OCI-LY7 (cell line): ENCODE measurements around the gene KAZN. TPM values are rescaled to one million over a fixed set of nuclear protein-coding genes. Genes with fewer than 3 reads are reported as not detected.

Source experiments
- BruUV-seq: library from RNA; stranded (reverse); fragments of 400-500 nt; replicated peaks from 2 replicates; lab custom pipeline; 2021; lab: Mats Ljungman, UMichigan
- CTCF ChIA-PET: fragments of 300-600 bp; sonication (Branson Sonifier 250); formaldehyde crosslinking; loops from one replicate; lab custom pipeline; 2022; ENCODE audit warnings: antibody characterized with exemption; ENCODE audit not compliant: unreplicated experiment; lab: Charles Lee
- POLR2A ChIA-PET: fragments of 300-600 bp; sonication (Branson Sonifier 250); formaldehyde crosslinking; loops from one replicate; lab custom pipeline; 2022; ENCODE audit warnings: antibody characterized with exemption; lab: Charles Lee
- DNase-seq: peaks from one replicate; pipeline ENCODE4 v3.0.0-alpha.2; 2015; ENCODE audit warnings: low spot score
- H2AFZ ChIP-seq: fragments of 200-600 bp; sonication (generic), shearing (Covaris generic); 2 replicates; pipeline ENCODE4 v1.6.1; 2014; ENCODE audit warnings: mild to moderate bottlenecking, antibody characterized with exemption, low read length, moderate library complexity
- H3K27ac ChIP-seq: fragments of 200-600 bp; sonication (generic); 2 replicates; pipeline ENCODE4 v1.5.1; 2014; ENCODE audit warnings: mixed run types, low read depth, mild to moderate bottlenecking, moderate library complexity, low read length, inconsistent platforms; ENCODE audit not compliant: poor library complexity, severe bottlenecking
- H3K36me3 ChIP-seq: fragments of 200-600 bp; sonication (generic); 2 replicates; pipeline ENCODE4 v1.6.1; 2014; ENCODE audit warnings: mild to moderate bottlenecking, antibody characterized with exemption, low read length, moderate library complexity, mixed read lengths; ENCODE audit not compliant: insufficient read depth
- H3K4me1 ChIP-seq: fragments of 200-600 bp; sonication (generic); 2 replicates; pipeline ENCODE4 v1.5.1; 2014; ENCODE audit warnings: mild to moderate bottlenecking, low read length; ENCODE audit not compliant: insufficient read depth, poor library complexity, severe bottlenecking
- H3K4me2 ChIP-seq: fragments of 200-600 bp; sonication (generic); 2 replicates; pipeline ENCODE4 v1.6.1; 2014; ENCODE audit warnings: mild to moderate bottlenecking, low read length
- H3K4me3 ChIP-seq: fragments of 200-600 bp; sonication (generic); 2 replicates; pipeline ENCODE4 v1.5.1; 2014; ENCODE audit warnings: mild to moderate bottlenecking, low read depth, low read length; ENCODE audit not compliant: poor library complexity, severe bottlenecking
- H3K79me2 ChIP-seq: fragments of 200-600 bp; sonication (generic); 2 replicates; pipeline ENCODE4 v1.6.1; 2016; ENCODE audit warnings: low read depth, mild to moderate bottlenecking, low read length, moderate library complexity, mixed read lengths; ENCODE audit not compliant: insufficient read depth
- H3K9me2 ChIP-seq: fragments of 200-600 bp; sonication (generic); 2 replicates; pipeline ENCODE4 v1.6.1; 2016; ENCODE audit warnings: mild to moderate bottlenecking, low read length, mixed read lengths; ENCODE audit not compliant: insufficient read depth
- H3K9me3 ChIP-seq: fragments of 200-600 bp; sonication (generic); 2 replicates; pipeline ENCODE4 v1.6.1; 2014; ENCODE audit warnings: mild to moderate bottlenecking, mixed run types, low read length, mixed read lengths
- H4K20me1 ChIP-seq: fragments of 200-600 bp; sonication (generic); 2 replicates; pipeline ENCODE4 v1.6.1; 2014; ENCODE audit warnings: mild to moderate bottlenecking, antibody characterized with exemption, low read length, moderate library complexity, mixed read lengths; ENCODE audit not compliant: insufficient read depth
- EZH2phosphoT487 ChIP-seq: fragments of 200-600 bp; sonication (generic); IDR thresholded peaks from 2 replicates; pipeline ENCODE4 v1.6.1; 2018; ENCODE audit warnings: low read depth, borderline replicate concordance, mild to moderate bottlenecking, mixed run types, antibody characterized with exemption, low read length, moderate library complexity, mixed read lengths
- intact Hi-C: fragments of 100-400 bp; cut with micrococcal nuclease; formaldehyde crosslinking; loops from one replicate; pipeline ENCODE4 v1.10.0; 2022; ENCODE audit not compliant: unreplicated experiment
- total RNA-seq, 2 experiments: library from RNA; depleted of rRNA in 1 of 2; stranded (reverse); fragments of >200 nt in 1 of 2; shearing (Covaris generic) in 1 of 2; gene quantifications; 2 replicates each; pipeline ENCODE4 v1.2.3, GENCODE V29; 2014 to 2022
- TF ChIP-seq, protein P1 (sequence below): fragments of 200-600 bp; sonication (generic); conservative IDR thresholded peaks from 2 replicates; pipeline ENCODE4 v1.5.1; 2014; ENCODE audit warnings: mild to moderate bottlenecking, antibody characterized with exemption, low read length, moderate library complexity, mixed read lengths

The KAZN gene
- total RNA-seq, 2 experiments from 2014 or later: 0.40 to 2.4 TPM

GRCh38 chr1:14964711-14965055 is 366.2 kb downstream of the KAZN start:
- H3K4me2 ChIP-seq: no peak overlapping the region
- POLR2A ChIA-PET: no interaction called here
- no peak overlapping the region for H2AFZ ChIP-seq
- H3K4me3 ChIP-seq: no peak overlapping the region
- H3K9me3 ChIP-seq: no peaks in the 10 kb centered on the region
- no peak for DNase-seq
- no peaks in the 10 kb centered on the region for H3K79me2 ChIP-seq
- CTCF ChIA-PET: no interaction called here
- H3K9me2 ChIP-seq: no peaks in the 10 kb centered on the region
- no peaks in the 10 kb centered on the region for H3K4me1 ChIP-seq
- BruUV-seq: no TSS peak
- intact Hi-C loops: no loop called here
- no peaks in the 10 kb centered on the region; the same call in 1 of the 2 replicates for H3K36me3 ChIP-seq
- no peak for TF ChIP-seq EZH2phosphoT487
- TF ChIP-seq, protein P1, sequence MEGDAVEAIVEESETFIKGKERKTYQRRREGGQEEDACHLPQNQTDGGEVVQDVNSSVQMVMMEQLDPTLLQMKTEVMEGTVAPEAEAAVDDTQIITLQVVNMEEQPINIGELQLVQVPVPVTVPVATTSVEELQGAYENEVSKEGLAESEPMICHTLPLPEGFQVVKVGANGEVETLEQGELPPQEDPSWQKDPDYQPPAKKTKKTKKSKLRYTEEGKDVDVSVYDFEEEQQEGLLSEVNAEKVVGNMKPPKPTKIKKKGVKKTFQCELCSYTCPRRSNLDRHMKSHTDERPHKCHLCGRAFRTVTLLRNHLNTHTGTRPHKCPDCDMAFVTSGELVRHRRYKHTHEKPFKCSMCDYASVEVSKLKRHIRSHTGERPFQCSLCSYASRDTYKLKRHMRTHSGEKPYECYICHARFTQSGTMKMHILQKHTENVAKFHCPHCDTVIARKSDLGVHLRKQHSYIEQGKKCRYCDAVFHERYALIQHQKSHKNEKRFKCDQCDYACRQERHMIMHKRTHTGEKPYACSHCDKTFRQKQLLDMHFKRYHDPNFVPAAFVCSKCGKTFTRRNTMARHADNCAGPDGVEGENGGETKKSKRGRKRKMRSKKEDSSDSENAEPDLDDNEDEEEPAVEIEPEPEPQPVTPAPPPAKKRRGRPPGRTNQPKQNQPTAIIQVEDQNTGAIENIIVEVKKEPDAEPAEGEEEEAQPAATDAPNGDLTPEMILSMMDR: no peak
- no peaks in the 10 kb centered on the region for H4K20me1 ChIP-seq
- no peak overlapping the region for H3K27ac ChIP-seq

- Histone ChIP-seq H3K4me2 (no peak overlapping the region), H4K20me1 (no peaks in the 10 kb centered on the region), H3K36me3 (no peaks in the 10 kb centered on the region), H3K27ac (no peak overlapping the region), H3K79me2 (no peaks in the 10 kb centered on the region), H3K9me2 (no peaks in the 10 kb centered on the region), H3K4me1 (no peaks in the 10 kb centered on the region), H2AFZ (no peak overlapping the region), H3K4me3 (no peak overlapping the region), H3K9me3 (no peaks in the 10 kb centered on the region)
- CTCF ChIA-PET: no interaction called here
- POLR2A ChIA-PET: no interaction called here
- intact Hi-C loops: no loop called here
- no peak for TF ChIP-seq EZH2phosphoT487
- TF ChIP-seq, protein P1: no peak
- no TSS peak for BruUV-seq
- DNase-seq: no peak
Observed at GRCh38 chr1:14968251-14968851, 369.9 kb downstream of the KAZN start.

- Histone ChIP-seq H3K9me2 (no peaks in the 10 kb centered on the region), H3K36me3 (no peaks in the 10 kb centered on the region), H3K79me2 (no peaks in the 10 kb centered on the region), H4K20me1 (no peaks in the 10 kb centered on the region), H3K4me1 (no peaks in the 10 kb centered on the region), H3K4me2 (no peak overlapping the region), H2AFZ (no peak overlapping the region), H3K4me3 (no peak overlapping the region), H3K27ac (no peak overlapping the region), H3K9me3 (no peaks in the 10 kb centered on the region)
- no TSS peak for BruUV-seq
- ChIA-PET POLR2A (no interaction called here), CTCF (no interaction called here)
- no peak for DNase-seq
- intact Hi-C loops: no loop called here
- no peak for TF ChIP-seq EZH2phosphoT487
- TF ChIP-seq, protein P1: no peak
Observed at GRCh38 chr1:14969006-14969405, 370.5 kb downstream of the KAZN start.
